Omental fat pad (tissue), 4 donors: ENCODE data around the gene FGF4. TPM values are rescaled to one million over a fixed set of nuclear protein-coding genes. Genes with fewer than 3 reads are reported as not detected.

Source experiments
- ATAC-seq: fragments of 150-250 bp; one replicate; pipeline ENCODE4 v1.9.1; 2016; ENCODE audit warnings: mild to moderate bottlenecking, moderate library complexity; ENCODE audit not compliant: low FRiP score
- DNase-seq: peaks from one replicate; pipeline ENCODE4 v3.0.0-alpha.2; 2019; ENCODE audit warnings: low spot score
- CTCF ChIP-seq, 3 donors: fragments of 450-650 bp; IDR thresholded peaks; one replicate each; pipeline ENCODE4 v1.5.1; 2016 to 2017; ENCODE audit warnings: antibody characterized with exemption in 3 of 3, mild to moderate bottlenecking in 3 of 3, moderate library complexity in 2 of 3
- total RNA-seq, 4 donors: library from RNA; depleted of rRNA; stranded (reverse); fragments of >200 nt; gene quantifications; one replicate each; pipeline ENCODE4 v1.1.0, GENCODE V29; 2016

FGF4 gene, protein sequence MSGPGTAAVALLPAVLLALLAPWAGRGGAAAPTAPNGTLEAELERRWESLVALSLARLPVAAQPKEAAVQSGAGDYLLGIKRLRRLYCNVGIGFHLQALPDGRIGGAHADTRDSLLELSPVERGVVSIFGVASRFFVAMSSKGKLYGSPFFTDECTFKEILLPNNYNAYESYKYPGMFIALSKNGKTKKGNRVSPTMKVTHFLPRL
- total RNA-seq = not detected

GRCh38 chr11:69775163-69775755 is at the start of gene FGF4:
TSS of gene FGF4 (minus strand) at chr11:69775341. CDS start at chr11:69775084, 257 bp downstream.
- no peak for TF ChIP-seq CTCF (IDR thresholded peaks at IDR 0.05)
- ATAC-seq = no peak

DNA sequence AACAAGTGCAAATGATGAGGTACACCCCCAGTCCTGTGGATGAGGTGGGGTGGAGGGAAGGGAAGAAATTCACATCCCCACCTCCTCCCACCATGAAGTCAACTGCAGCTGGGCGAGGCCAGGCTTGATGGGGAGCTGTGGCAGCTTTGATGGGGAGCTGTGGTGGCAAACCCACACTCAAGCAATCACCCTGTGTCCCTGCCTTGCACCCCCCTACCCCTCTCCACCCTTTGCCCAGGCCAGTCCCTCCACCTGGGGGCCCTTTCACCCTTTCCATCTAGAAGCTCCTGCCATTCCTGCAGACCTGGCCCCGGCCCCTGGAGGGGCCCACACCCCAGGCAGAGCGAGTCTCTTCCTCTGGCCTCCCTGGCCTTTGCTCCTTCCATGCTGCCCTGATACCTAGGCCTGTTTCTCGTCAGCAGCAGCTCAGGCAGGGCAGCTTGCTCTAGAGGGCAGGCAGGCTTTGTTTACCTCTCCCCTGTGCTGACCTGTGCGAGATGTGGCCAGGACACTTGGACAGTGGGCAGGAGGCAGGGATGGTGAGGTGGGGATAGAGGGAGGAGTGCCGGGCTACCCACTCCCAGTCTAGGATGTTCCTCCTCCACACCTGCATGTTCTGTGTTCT is 48.6 kb upstream of the FGF4 start:
- no peak for TF ChIP-seq CTCF (IDR thresholded peaks at IDR 0.05)

More at GRCh38 chr11:69775163-69775755, at the start of gene FGF4:
- no peak for DNase-seq

DNA sequence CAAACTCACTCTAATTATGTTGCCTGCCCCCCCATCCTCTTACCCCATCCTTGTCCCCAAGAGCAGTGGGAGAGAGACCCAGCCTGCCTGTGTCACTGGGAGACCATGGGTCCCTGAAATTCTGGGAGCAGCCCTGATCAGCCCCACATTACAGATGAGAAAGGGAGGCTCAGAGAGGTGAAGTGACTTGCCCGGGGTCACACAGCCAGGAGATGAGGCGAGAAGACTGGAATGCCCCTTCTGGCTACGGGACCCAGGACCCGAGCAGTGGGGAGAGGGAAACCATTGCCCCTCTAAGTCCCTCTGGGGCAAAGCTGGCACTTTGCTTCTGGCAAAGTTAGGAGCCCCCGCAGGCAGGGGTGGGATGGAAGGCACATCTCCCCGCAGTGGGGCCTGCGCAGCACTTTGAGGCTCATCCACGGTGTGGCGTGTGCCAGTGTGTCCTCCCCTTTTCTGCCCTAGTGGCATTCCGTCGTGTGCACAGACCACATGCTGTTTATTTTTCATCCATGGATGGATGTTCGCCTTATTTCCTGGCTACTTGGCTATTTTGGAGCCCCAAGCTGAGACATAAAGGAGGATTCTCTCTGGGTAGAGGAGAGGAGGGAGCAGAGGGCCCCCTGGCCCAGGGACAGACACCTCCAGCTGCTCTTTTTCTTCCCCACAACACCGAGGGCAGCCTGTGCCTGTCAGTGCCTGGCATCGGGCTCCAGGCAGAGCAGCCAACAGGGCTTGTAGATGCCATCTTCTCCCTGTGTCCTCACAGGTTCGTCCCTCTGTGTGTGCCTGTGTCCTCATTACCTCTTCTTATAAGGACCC is 47.7 kb upstream of the FGF4 start:
- TF ChIP-seq CTCF (IDR thresholded peaks at IDR 0.05) = no peak
- DNase-seq (no peak), ATAC-seq (no peak)

More for the DNA sequence above, 48.6 kb upstream of the FGF4 start:
- no peak for ATAC-seq
- DNase-seq = no peak

- no peak for TF ChIP-seq CTCF (IDR thresholded peaks at IDR 0.05)
- DNase-seq (no peak), ATAC-seq (no peak)
These were observed 46.4 kb upstream of the FGF4 start for GRCh38 chr11:69821511-69822040.

DNA sequence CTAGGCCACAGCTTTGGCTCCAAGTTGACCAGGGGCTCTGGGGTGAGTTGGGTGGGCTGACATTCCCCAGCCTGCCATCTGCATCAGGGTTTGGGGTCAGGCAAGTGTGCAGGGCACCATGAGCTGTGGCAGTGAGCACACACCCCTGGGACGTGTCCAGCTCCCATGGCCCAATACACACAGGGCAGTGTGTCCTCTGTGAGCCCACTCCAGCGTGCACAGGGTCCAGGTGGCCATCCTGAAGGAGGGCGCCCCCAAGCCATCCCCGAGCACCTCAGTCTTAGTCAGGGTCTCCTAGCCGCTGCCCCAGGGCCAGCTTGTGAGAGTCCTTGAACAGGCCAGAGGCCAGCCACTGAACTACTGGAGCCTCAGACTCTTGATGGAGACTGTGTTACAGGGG is 45.3 kb upstream of the FGF4 start:
- ATAC-seq = no peak
- TF ChIP-seq CTCF (IDR thresholded peaks at IDR 0.05) = no peak
- no peak for DNase-seq

DNA sequence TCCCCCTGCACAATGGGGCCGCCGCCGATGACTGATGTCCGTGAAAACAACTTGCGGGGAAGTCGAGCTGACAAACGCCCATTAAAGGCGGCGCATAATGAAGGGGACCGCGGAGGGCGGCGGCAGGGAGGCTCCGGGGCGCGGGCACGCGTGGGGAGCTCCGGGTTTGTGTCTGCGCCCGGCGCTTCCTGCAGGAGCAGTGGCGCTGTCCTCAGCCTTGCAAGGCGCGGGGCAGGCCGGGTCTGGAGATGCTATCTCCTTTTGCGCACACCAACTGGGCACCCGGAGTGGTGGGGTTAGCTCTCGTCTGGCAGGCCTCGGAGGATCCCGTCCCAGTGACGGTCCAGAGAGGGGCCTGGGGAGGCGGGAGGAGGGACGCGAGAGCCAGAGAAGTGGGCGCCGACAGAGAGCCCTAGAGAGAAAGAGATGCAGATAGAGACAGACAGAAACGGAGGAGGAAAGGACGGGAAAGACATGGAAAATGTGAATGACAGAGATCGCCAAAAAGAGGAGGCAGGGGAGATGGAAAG is 44.5 kb upstream of the FGF4 start:
- DNase-seq (no peak), ATAC-seq (no peak)
- TF ChIP-seq CTCF (IDR thresholded peaks at IDR 0.05) = no peak
